Measurements from ENCODE around the gene TRPV4. TPM values are rescaled to one million over a fixed set of nuclear protein-coding genes. Genes with fewer than 3 reads are reported as not detected.
A peak's percentile ranks its signal among the peaks of the same experiment; 100 is the strongest.

Gene TRPV4
- total RNA-seq, 1 donor from 2014 or later: 5.6 TPM

- Histone ChIP-seq H3K4me3 (peak overlapping the region; percentile 89 to 94), H3K27ac (peak overlapping the region; percentile 89), H3K4me1 (peaks cover 55% of the 10 kb centered on the region), H3K36me3 (no peaks in the 10 kb centered on the region), H3K9me3 (no peaks in the 10 kb centered on the region), H3K27me3 (no peaks in the 10 kb centered on the region)
- no peak for DNase-seq (ENCODE audit: extremely low spot score in 2 of 2)
- intact Hi-C loops (cut with DNase I): loop anchor here (5.0 kb wide), 1 partner anchor 72 kb away; no protein-coding TSS in a partner anchor
- no peak for TF ChIP-seq CTCF (IDR thresholded peaks at IDR 0.05)
- no peak for TF ChIP-seq POLR2A (IDR thresholded peaks at IDR 0.05)
- TF ChIP-seq POLR2AphosphoS5 (IDR thresholded peaks at IDR 0.05; ENCODE audit: insufficient read depth in 1 of 2, low read depth in 1 of 2): no peak
These were observed 46.3 kb upstream of the TRPV4 start for GRCh38 chr12:109879351-109880042.

- TF ChIP-seq POLR2AphosphoS5 (IDR thresholded peaks at IDR 0.05; ENCODE audit: insufficient read depth in 1 of 2, low read depth in 1 of 2) (no peak), CTCF (IDR thresholded peaks at IDR 0.05) (no peak), POLR2A (IDR thresholded peaks at IDR 0.05) (no peak)
- Histone ChIP-seq H3K4me3 (peak overlapping the region; percentile 89 to 94), H3K4me1 (peaks cover 55% of the 10 kb centered on the region), H3K27ac (peak overlapping the region; percentile 89), H3K27me3 (no peaks in the 10 kb centered on the region), H3K9me3 (no peaks in the 10 kb centered on the region), H3K36me3 (no peaks in the 10 kb centered on the region)
- intact Hi-C loops (cut with DNase I): loop anchor here (5.0 kb wide), 1 partner anchor 71 kb away; no protein-coding TSS in a partner anchor
- DNase-seq (ENCODE audit: extremely low spot score in 2 of 2): no peak
These were observed 45.6 kb upstream of the TRPV4 start for GRCh38 chr12:109878749-109879148.

GRCh38 chr12:109878247-109878625 lies 45.0 kb upstream of the TRPV4 start:
- Histone ChIP-seq H3K36me3 (no peaks in the 10 kb centered on the region), H3K4me3 (peak overlapping the region in 1 of 2 donors; percentile 94), H3K4me1 (peaks cover 55% of the 10 kb centered on the region), H3K27ac (no peak overlapping the region), H3K27me3 (no peaks in the 10 kb centered on the region), H3K9me3 (no peaks in the 10 kb centered on the region)
- TF ChIP-seq POLR2AphosphoS5 (IDR thresholded peaks at IDR 0.05; ENCODE audit: insufficient read depth in 1 of 2, low read depth in 1 of 2) (no peak), POLR2A (IDR thresholded peaks at IDR 0.05) (no peak), CTCF (IDR thresholded peaks at IDR 0.05) (no peak)
- DNase-seq (ENCODE audit: extremely low spot score in 2 of 2): no peak
- intact Hi-C loops (cut with DNase I): loop anchor here (5.0 kb wide), 1 partner anchor 71 kb away; no protein-coding TSS in a partner anchor

GRCh38 chr12:109877504-109878246 lies 44.5 kb upstream of the TRPV4 start:
- TF ChIP-seq POLR2A (IDR thresholded peaks at IDR 0.05) (no peak), CTCF (IDR thresholded peaks at IDR 0.05) (no peak), POLR2AphosphoS5 (IDR thresholded peaks at IDR 0.05; ENCODE audit: insufficient read depth in 1 of 2, low read depth in 1 of 2) (no peak)
- no peaks in the 10 kb centered on the region for H3K36me3 ChIP-seq
- peak overlapping the region; percentile 16 for H3K27ac ChIP-seq
- no peaks in the 10 kb centered on the region for H3K9me3 ChIP-seq
- intact Hi-C loops (cut with DNase I): loop anchor here (5.0 kb wide), 1 partner anchor 70 kb away; no protein-coding TSS in a partner anchor
- no peak for DNase-seq (ENCODE audit: extremely low spot score in 2 of 2)
- no peaks in the 10 kb centered on the region for H3K27me3 ChIP-seq
- H3K4me1 ChIP-seq: peaks cover 55% of the 10 kb centered on the region
- peak overlapping the region in 1 of 2 donors; percentile 94 for H3K4me3 ChIP-seq

Data from vagina (tissue), 2 donors.